Left lung (tissue), 10 donors: ENCODE data around the gene RBM20. TPM values are rescaled to one million over a fixed set of nuclear protein-coding genes. Genes with fewer than 3 reads are reported as not detected.
A peak's percentile ranks its signal among the peaks of the same experiment; 100 is the strongest.
"Not testable (repeated sequence)": the region's sequence is repeated elsewhere in the genome, so short reads cannot be mapped to it uniquely, and the experiment has no call there.

Experiments used
- ATAC-seq: fragments of 200-7000 bp; cut with Tn5 transposase; one replicate; pipeline ENCODE4 v1.9.1; 2020; ENCODE audit warnings: moderate library complexity
- DNase-seq, 4 donors: peaks; one replicate each; pipeline ENCODE4 v3.0.0-alpha.2; 2013 to 2020
- H3K27ac ChIP-seq, 2 donors: fragments of 200-600 bp; sonication (generic) in 1 of 2; one replicate each; pipeline versions ENCODE4 v1.5.0 to v1.8.0; 2020 to 2021
- H3K27me3 ChIP-seq, 2 donors: fragments of 200-600 bp; sonication (generic) in 1 of 2; one replicate each; pipeline versions ENCODE4 v1.5.0 to v1.8.0; 2020 to 2021
- H3K36me3 ChIP-seq, 2 donors: fragments of 200-600 bp; sonication (generic) in 1 of 2; one replicate each; pipeline versions ENCODE4 v1.5.0 to v1.8.0; 2020 to 2021
- H3K4me1 ChIP-seq, 2 donors: fragments of 200-600 bp; one replicate each; pipeline ENCODE4 v1.8.0; 2021
- H3K4me3 ChIP-seq, 2 donors: fragments of 200-600 bp; sonication (generic) in 1 of 2; one replicate each; pipeline versions ENCODE4 v1.5.0 to v1.8.0; 2020 to 2021; ENCODE audit warnings: mild to moderate bottlenecking in 1 of 2
- H3K9me3 ChIP-seq, 2 donors: fragments of 200-600 bp; sonication (generic) in 1 of 2; one replicate each; pipeline versions ENCODE4 v1.5.0 to v1.8.0; 2020 to 2021
- CTCF ChIP-seq, 2 donors: fragments of 200-600 bp; sonication (generic) in 1 of 2; IDR thresholded peaks; one replicate each; pipeline versions ENCODE4 v1.5.0 to v1.8.0; 2021; ENCODE audit warnings: antibody characterized with exemption in 2 of 2
- intact Hi-C, 2 donors: fragments of 100-400 bp; cut with DNase I; formaldehyde crosslinking; loops; one replicate each; pipeline versions ENCODE4 v1.11.2 to v1.14.2; 2022
- polyA plus RNA-seq, 6 donors: library from polyadenylated mRNA; unstranded; fragments of 120-200 nt; gene quantifications; one replicate each; pipeline ENCODE4 v1.2.1, GENCODE V29; 2013; ENCODE audit not compliant: insufficient read length in 6 of 6
- total RNA-seq, 2 donors: library from RNA; stranded (reverse); fragmentation: NEBNext Ultra II Directional; extraction: Animal tissue kit (Norgen Biotek cat#: 25700); gene quantifications; one replicate each; pipeline ENCODE4 v1.2.1, GENCODE V29; 2021
- donor health status: DM: no; HTN: yes; CAD: no.
- donor health status: DM: no; HTN: no; CAD: no.

The RBM20 gene
- total and polyA plus RNA-seq, 8 donors: 0.55 to 1.8 (median 1.1) TPM

- TF ChIP-seq CTCF (IDR thresholded peaks at IDR 0.05): no peak
- Histone ChIP-seq H3K27ac (no peak overlapping the region), H3K36me3 (no peaks in the 10 kb centered on the region), H3K4me3 (no peak overlapping the region), H3K4me1 (no peaks in the 10 kb centered on the region), H3K9me3 (no peaks in the 10 kb centered on the region), H3K27me3 (peaks cover 20 to 77% of the 10 kb centered on the region in 2 donors)
- DNase-seq: no peak
- intact Hi-C loops: no loop called here
- peak; percentile 18 for ATAC-seq
Observed at GRCh38 chr10:110664483-110665420, 20.6 kb downstream of the RBM20 start.

- H3K4me1 ChIP-seq, H3K9me3 ChIP-seq, DNase-seq, H3K27ac ChIP-seq, H3K36me3 ChIP-seq, H3K4me3 ChIP-seq, intact Hi-C loops, ATAC-seq: not testable (repeated sequence)
- peaks cover 30 to 77% of the 10 kb centered on the region in 2 donors for H3K27me3 ChIP-seq
Observed at GRCh38 chr10:110666259-110666658, 22.1 kb downstream of the RBM20 start.

GRCh38 chr10:110666673-110667072 lies 22.5 kb downstream of the RBM20 start:
- H3K9me3 ChIP-seq: no peaks in the 10 kb centered on the region
- peaks cover 0 to under 1% of the 10 kb centered on the region in 2 donors for H3K4me1 ChIP-seq
- DNase-seq (no peak), ATAC-seq (no peak)
- H3K4me3 ChIP-seq: no peak overlapping the region
- H3K27me3 ChIP-seq: peaks cover 34 to 77% of the 10 kb centered on the region in 2 donors
- H3K36me3 ChIP-seq: no peaks in the 10 kb centered on the region
- H3K27ac ChIP-seq: no peak overlapping the region
- TF ChIP-seq CTCF (IDR thresholded peaks at IDR 0.05): no peak
- intact Hi-C loops: no loop called here

- Histone ChIP-seq H3K4me3 (no peak overlapping the region), H3K36me3 (no peaks in the 10 kb centered on the region), H3K27ac (no peak overlapping the region), H3K4me1 (peaks cover 0 to 7% of the 10 kb centered on the region in 2 donors), H3K27me3 (peaks cover 41 to 77% of the 10 kb centered on the region in 2 donors), H3K9me3 (no peaks in the 10 kb centered on the region)
- no peak for ATAC-seq
- no peak for TF ChIP-seq CTCF (IDR thresholded peaks at IDR 0.05)
- intact Hi-C loops: no loop called here
- DNase-seq: no peak
Observed at GRCh38 chr10:110667620-110668343, 23.6 kb downstream of the RBM20 start.

GRCh38 chr10:110668443-110668842 lies 24.3 kb downstream of the RBM20 start:
- peaks cover 0 to 7% of the 10 kb centered on the region in 2 donors for H3K4me1 ChIP-seq
- no peak for TF ChIP-seq CTCF (IDR thresholded peaks at IDR 0.05)
- intact Hi-C loops: no loop called here
- H3K4me3 ChIP-seq: no peak overlapping the region
- DNase-seq (no peak), ATAC-seq (no peak)
- no peak overlapping the region for H3K27ac ChIP-seq
- no peaks in the 10 kb centered on the region for H3K36me3 ChIP-seq
- peaks cover 46 to 77% of the 10 kb centered on the region in 2 donors for H3K27me3 ChIP-seq
- no peaks in the 10 kb centered on the region for H3K9me3 ChIP-seq
